ENCODE results near the gene RMC1.

GRCh38 chr18:23504720-23505119 is 1.4 kb downstream of the RMC1 start:
- TF ChIP-seq CTCF (conservative IDR thresholded peaks at IDR 0.05; ENCODE audit: low read depth, low read length), result no peak
- TF ChIP-seq EZH2 (IDR thresholded peaks at IDR 0.05; ENCODE audit: borderline replicate concordance, low read depth, low read length, poor library complexity, severe bottlenecking), result no peak
